Gastroesophageal sphincter (tissue), 4 donors: ENCODE data around the gene CDC26. TPM values are rescaled to one million over a fixed set of nuclear protein-coding genes. Genes with fewer than 3 reads are reported as not detected.
A peak's percentile ranks its signal among the peaks of the same experiment; 100 is the strongest.

Experiments used
- ATAC-seq: fragments of 150-250 bp; one replicate; pipeline ENCODE4 v1.9.1; 2016; ENCODE audit warnings: mild to moderate bottlenecking, moderate library complexity
- H3K27ac ChIP-seq, 4 donors: fragments of 200-600 bp; sonication (generic) in 3 of 4; 1 replicate in 3 of 4; 2 replicates in 1 of 4; pipeline ENCODE4 v1.5.1; 2016 to 2019
- H3K27me3 ChIP-seq: fragments of 200-600 bp; sonication (generic); one replicate; pipeline ENCODE4 v1.5.1; 2019
- H3K36me3 ChIP-seq, 2 donors: fragments of 200-600 bp; sonication (generic); one replicate each; pipeline ENCODE4 v1.5.1; 2019; ENCODE audit warnings: control low read depth in 1 of 2
- H3K4me1 ChIP-seq, 3 donors: fragments of 200-600 bp; sonication (generic); 1 replicate in 2 of 3; 2 replicates in 1 of 3; pipeline ENCODE4 v1.5.1; 2016 to 2019; ENCODE audit warnings: control low read depth in 2 of 3
- H3K4me3 ChIP-seq, 2 donors: fragments of 200-600 bp; sonication (generic); one replicate each; pipeline ENCODE4 v1.5.1; 2019; ENCODE audit warnings: mild to moderate bottlenecking in 1 of 2, moderate library complexity in 1 of 2
- H3K9me3 ChIP-seq, 3 donors: fragments of 200-600 bp; sonication (generic); one replicate each; pipeline ENCODE4 v1.5.1; 2017 to 2019; ENCODE audit warnings: control low read depth in 2 of 3
- CTCF ChIP-seq, 4 experiments: fragments of 200-600 bp in 2 of 4; fragments of 450-650 bp in 2 of 4; sonication (generic) in 1 of 4; IDR thresholded peaks; one replicate each; pipeline ENCODE4 v1.5.1; 2017 to 2019; ENCODE audit warnings: antibody characterized with exemption in 4 of 4, mild to moderate bottlenecking in 2 of 4, moderate library complexity in 2 of 4
- EP300 ChIP-seq: sonication (generic); formaldehyde crosslinking; IDR thresholded peaks from one replicate; pipeline ENCODE4 v1.6.1; 2017; ENCODE audit warnings: antibody characterized with exemption, mild to moderate bottlenecking
- POLR2A ChIP-seq, 2 donors: fragments of 450-650 bp; IDR thresholded peaks; one replicate each; pipeline ENCODE4 v1.6.1; 2017; ENCODE audit warnings: antibody characterized with exemption in 2 of 2, mild to moderate bottlenecking in 2 of 2, moderate library complexity in 1 of 2
- POLR2AphosphoS5 ChIP-seq: sonication (generic); formaldehyde crosslinking; IDR thresholded peaks from one replicate; pipeline ENCODE4 v1.6.1; 2017; ENCODE audit warnings: antibody characterized with exemption
- WGBS, 2 donors: methylation state at CpG; one replicate each; pipeline ENCODE4 v1.1.5; 2018; ENCODE audit warnings: low coverage in 1 of 2; 5-methylcytosine and 5-hydroxymethylcytosine counted together
- total RNA-seq, 4 donors: library from RNA; depleted of rRNA; stranded (reverse); fragments of >200 nt; gene quantifications; one replicate each; pipeline ENCODE4 v1.1.0, GENCODE V29; 2016

The CDC26 gene
- total RNA-seq: 10 to 100 TPM; 31.4 to 54.4 (median 42.1) TPM

GRCh38 chr9:113275157-113276131 is at the start of gene CDC26, which contains the start of gene PRPF4:
Gene CDC26 (minus strand): TSS chr9:113275572. CDS start chr9:113272507, 3,065 bp downstream.
Gene PRPF4 (plus strand): TSS chr9:113275658. CDS start chr9:113275744, 86 bp downstream.
- Histone ChIP-seq H3K36me3 (peaks cover 0 to 66% of the 10 kb centered on the region in 2 donors), H3K9me3 (no peaks in the 10 kb centered on the region), H3K4me3 (peak within 1 kb of the TSS; percentile 52 to 72), H3K4me1 (peaks cover 2 to 37% (median 11%) of the 10 kb centered on the region in 3 donors), H3K27me3 (no peaks in the 10 kb centered on the region), H3K27ac (peak within 1 kb of the TSS; percentile 95 to 98 (median 96))
- ATAC-seq: peak; percentile 98
- no peak for TF ChIP-seq EP300
- no peak for TF ChIP-seq CTCF (IDR thresholded peaks at IDR 0.05)
- peak; percentile 91 to 93 for TF ChIP-seq POLR2A (IDR thresholded peaks at IDR 0.05)
- peak; percentile 99 for TF ChIP-seq POLR2AphosphoS5
- WGBS, 2 donors: 0% methylated on average over 10 to 17 of the region's 63 CpGs

- Histone ChIP-seq H3K9me3 (no peaks in the 10 kb centered on the region), H3K27ac (no peak overlapping the region), H3K4me3 (no peak overlapping the region), H3K4me1 (no peaks in the 10 kb centered on the region), H3K36me3 (peaks cover 0 to 56% of the 10 kb centered on the region in 2 donors), H3K27me3 (no peaks in the 10 kb centered on the region)
- ATAC-seq: no peak
- 64 to 80% methylated on average over 1 to 4 of the region's 6 CpGs for WGBS, 2 donors
- TF ChIP-seq POLR2A (IDR thresholded peaks at IDR 0.05): no peak
- TF ChIP-seq EP300: no peak
Observed at GRCh38 chr9:113322671-113323070, 47.3 kb upstream of the CDC26 start.

GRCh38 chr9:113320051-113320450 is 44.7 kb upstream of the CDC26 start:
- Histone ChIP-seq H3K27ac (no peak overlapping the region), H3K4me3 (no peak overlapping the region), H3K9me3 (no peaks in the 10 kb centered on the region), H3K27me3 (no peaks in the 10 kb centered on the region), H3K36me3 (peaks cover 0 to 70% of the 10 kb centered on the region in 2 donors), H3K4me1 (no peaks in the 10 kb centered on the region)
- no peak for ATAC-seq
- TF ChIP-seq POLR2AphosphoS5 (no peak), EP300 (no peak), POLR2A (IDR thresholded peaks at IDR 0.05) (no peak), CTCF (IDR thresholded peaks at IDR 0.05) (no peak)
- 96 to 100% methylated on average over 1 to 3 of the region's 3 CpGs for WGBS, 2 donors

- Histone ChIP-seq H3K36me3 (peaks cover 0 to 70% of the 10 kb centered on the region in 2 donors), H3K27ac (no peak overlapping the region), H3K27me3 (no peaks in the 10 kb centered on the region), H3K4me3 (no peak overlapping the region), H3K4me1 (no peaks in the 10 kb centered on the region), H3K9me3 (no peaks in the 10 kb centered on the region)
- TF ChIP-seq POLR2AphosphoS5 (no peak), EP300 (no peak), POLR2A (IDR thresholded peaks at IDR 0.05) (no peak), CTCF (IDR thresholded peaks at IDR 0.05) (no peak)
- ATAC-seq: no peak
- WGBS, 2 donors: 40 to 100% methylated on average over 1 of the region's 2 CpGs
Observed at GRCh38 chr9:113319054-113319453, 43.7 kb upstream of the CDC26 start.

GRCh38 chr9:113317777-113318176 is 42.4 kb upstream of the CDC26 start:
- Histone ChIP-seq H3K27ac (no peak overlapping the region), H3K4me1 (no peaks in the 10 kb centered on the region), H3K36me3 (peaks cover 0 to 66% of the 10 kb centered on the region in 2 donors), H3K27me3 (no peaks in the 10 kb centered on the region), H3K9me3 (no peaks in the 10 kb centered on the region), H3K4me3 (no peak overlapping the region)
- WGBS, 2 donors: 59 to 62% methylated on average over 2 of the region's 2 CpGs
- TF ChIP-seq EP300 (no peak), POLR2AphosphoS5 (no peak), POLR2A (IDR thresholded peaks at IDR 0.05) (no peak), CTCF (IDR thresholded peaks at IDR 0.05) (peak in 2 of 4 experiments; percentile 8 to 30)
- peak; percentile 66 for ATAC-seq
